PFSK-1 (cell line): ENCODE results near the gene MICALL2.

Experiments
- FOXP2 ChIP-seq: optimal IDR thresholded peaks from 2 replicates; pipeline ENCODE3; 2011; ENCODE audit warnings: borderline replicate concordance, control low read depth, inconsistent platforms; ENCODE audit not compliant: insufficient read depth; ENCODE audit errors: extremely low read length, extremely low read depth
- POLR2AphosphoS5 ChIP-seq: IDR thresholded peaks from 2 replicates; pipeline ENCODE4 v1.6.1; 2012; ENCODE audit warnings: low read depth, mild to moderate bottlenecking, control low read depth, low read length, moderate library complexity
- SIN3A ChIP-seq: IDR thresholded peaks from 2 replicates; pipeline ENCODE4 v1.6.1; 2012; ENCODE audit warnings: mild to moderate bottlenecking, low read length, moderate library complexity, borderline replicate concordance; ENCODE audit not compliant: insufficient read depth
- TAF1 ChIP-seq: IDR thresholded peaks from 2 replicates; pipeline ENCODE4 v1.6.1; 2012; ENCODE audit warnings: low read length, control low read depth, borderline replicate concordance; ENCODE audit not compliant: insufficient read depth
- TF ChIP-seq, protein P1 (sequence below), 2 experiments: IDR thresholded peaks; 2 replicates each; pipeline versions ENCODE4 v1.6.1 to v1.8.0; 2011 to 2012; ENCODE audit warnings: low read depth in 2 of 2, low read length in 2 of 2, control low read depth in 1 of 2, inconsistent platforms in 1 of 2, mild to moderate bottlenecking in 1 of 2, moderate library complexity in 1 of 2; ENCODE audit not compliant: insufficient read depth in 1 of 2

The MICALL2 gene

DNA sequence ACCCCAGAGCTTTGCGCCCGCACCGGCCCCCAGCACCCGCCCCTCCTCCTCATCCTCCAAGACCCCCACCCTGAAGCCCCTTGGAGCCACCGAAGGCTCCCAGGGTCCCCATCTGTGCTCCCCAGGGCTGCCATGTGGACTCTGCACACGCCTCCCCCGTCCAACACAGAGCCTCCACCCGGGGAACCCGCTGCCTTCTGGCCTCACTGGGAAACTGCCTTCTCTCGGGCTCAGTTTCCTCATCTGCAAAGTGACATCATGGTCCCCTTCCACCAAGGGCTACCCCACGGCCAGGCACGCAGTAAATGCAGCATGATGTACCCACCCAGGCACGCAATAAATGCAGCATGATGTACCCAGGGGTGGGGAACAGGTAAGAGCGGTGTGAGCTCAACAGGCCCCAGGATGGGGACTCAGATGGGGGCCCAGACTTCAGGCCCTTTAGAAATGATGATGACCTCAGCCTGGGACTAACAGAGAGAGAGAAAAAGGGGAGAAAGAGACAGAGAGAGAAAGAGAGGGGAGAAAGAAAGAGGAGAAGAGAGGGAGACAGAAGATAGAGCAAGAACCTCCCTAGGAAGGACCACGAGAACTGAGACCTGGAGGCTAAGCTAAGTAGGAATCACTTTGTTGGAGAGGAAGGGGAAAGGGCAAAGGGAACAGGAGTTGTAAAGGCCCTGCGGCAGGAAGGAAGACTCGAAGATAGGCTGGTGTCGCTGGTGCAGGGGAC is 2.5 kb upstream of the MICALL2 start:
- TF ChIP-seq SIN3A: no peak
- TF ChIP-seq, protein P1, sequence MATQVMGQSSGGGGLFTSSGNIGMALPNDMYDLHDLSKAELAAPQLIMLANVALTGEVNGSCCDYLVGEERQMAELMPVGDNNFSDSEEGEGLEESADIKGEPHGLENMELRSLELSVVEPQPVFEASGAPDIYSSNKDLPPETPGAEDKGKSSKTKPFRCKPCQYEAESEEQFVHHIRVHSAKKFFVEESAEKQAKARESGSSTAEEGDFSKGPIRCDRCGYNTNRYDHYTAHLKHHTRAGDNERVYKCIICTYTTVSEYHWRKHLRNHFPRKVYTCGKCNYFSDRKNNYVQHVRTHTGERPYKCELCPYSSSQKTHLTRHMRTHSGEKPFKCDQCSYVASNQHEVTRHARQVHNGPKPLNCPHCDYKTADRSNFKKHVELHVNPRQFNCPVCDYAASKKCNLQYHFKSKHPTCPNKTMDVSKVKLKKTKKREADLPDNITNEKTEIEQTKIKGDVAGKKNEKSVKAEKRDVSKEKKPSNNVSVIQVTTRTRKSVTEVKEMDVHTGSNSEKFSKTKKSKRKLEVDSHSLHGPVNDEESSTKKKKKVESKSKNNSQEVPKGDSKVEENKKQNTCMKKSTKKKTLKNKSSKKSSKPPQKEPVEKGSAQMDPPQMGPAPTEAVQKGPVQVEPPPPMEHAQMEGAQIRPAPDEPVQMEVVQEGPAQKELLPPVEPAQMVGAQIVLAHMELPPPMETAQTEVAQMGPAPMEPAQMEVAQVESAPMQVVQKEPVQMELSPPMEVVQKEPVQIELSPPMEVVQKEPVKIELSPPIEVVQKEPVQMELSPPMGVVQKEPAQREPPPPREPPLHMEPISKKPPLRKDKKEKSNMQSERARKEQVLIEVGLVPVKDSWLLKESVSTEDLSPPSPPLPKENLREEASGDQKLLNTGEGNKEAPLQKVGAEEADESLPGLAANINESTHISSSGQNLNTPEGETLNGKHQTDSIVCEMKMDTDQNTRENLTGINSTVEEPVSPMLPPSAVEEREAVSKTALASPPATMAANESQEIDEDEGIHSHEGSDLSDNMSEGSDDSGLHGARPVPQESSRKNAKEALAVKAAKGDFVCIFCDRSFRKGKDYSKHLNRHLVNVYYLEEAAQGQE (IDR thresholded peaks at IDR 0.05; ENCODE audit: insufficient read depth in 1 of 2, low read depth in 2 of 2, low read length in 2 of 2): no peak
- TF ChIP-seq TAF1: no peak
- no peak for TF ChIP-seq FOXP2
- no peak for TF ChIP-seq POLR2AphosphoS5

DNA sequence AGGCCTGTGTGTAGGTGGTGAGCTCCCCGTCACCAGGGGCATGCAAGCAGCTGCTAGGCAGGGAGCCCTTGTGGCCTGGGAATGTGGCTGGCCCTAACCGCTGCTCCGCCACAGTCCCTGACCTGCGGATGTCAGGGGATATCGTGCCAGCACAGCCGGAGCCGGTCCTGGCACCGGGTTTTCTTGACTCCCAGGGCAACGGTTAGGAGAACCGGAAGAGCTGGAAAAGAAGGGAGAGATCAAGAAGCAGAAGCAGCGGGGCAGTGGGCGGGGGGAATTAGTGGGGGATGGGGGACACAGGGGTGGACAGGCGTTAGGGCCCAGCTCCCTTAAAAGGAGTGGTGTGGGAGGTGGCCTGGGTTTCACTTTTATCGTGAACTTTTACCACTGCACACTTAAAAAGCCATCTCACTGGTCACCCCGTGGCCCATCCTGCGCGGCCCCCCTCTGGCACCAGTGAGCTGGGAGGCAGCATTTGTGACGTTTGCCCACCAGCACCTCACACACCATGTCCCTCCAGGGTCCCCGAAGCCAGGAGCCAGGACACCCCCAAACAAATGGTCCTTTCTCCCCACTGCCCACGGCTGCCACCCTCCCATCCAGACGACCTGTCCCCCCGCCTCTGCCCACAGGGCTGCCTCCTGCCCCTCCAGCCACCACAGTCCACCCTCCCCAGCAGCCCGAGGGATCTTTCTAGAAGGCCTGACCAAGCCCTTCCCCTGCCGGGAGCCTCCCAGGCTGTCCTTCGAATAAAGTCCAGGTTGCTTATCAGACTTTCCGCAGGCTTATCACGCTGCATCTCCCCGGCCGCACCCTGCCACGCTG is 1.8 kb upstream of the MICALL2 start:
- TF ChIP-seq FOXP2 (no peak), TAF1 (no peak), POLR2AphosphoS5 (no peak), SIN3A (no peak)
- TF ChIP-seq, protein P1 (IDR thresholded peaks at IDR 0.05; ENCODE audit: insufficient read depth in 1 of 2, low read depth in 2 of 2, low read length in 2 of 2): no peak

DNA sequence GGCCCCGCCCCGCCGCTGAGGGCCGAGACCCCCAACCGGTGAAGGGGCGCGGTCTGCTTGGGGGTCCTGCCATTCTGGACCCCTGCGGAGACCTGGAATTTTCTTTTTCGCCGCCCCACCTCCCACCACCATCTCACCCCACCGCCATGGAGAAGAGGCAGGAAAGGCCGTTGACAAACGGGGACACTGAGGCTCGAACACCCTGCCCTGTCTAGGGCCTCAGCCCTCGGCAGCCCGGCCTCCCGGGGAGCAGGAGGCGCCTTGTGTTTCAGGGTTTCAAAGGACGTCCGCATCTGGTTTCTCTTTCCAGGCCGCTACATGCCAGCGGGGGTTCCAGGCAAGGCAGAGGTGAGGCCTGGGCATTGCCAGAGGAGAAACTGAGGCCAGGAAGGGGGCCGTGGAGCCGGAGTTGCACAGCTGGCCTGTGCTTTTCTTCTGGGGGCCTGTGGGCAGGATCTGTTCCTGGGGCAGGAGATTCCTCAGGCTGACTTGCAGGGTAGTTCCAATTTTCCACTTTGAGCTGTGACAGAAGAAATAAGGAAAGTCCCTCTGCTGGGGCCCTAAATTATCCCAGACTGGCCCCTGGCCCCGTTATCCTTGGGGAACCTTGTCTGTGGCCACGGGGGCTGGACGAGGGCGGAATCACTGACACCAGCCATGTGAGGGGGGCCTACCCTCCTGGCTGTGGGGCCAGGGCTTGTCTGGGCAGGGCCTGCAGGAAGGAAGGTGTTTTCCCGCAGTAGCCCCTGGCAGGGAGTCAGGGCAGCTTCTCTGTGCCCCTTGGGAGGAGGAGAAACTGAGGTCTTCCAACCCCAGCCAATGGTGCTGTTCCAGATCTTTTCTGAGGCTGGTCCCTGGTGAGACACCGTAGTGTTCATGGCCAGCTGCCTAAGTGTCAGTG is 900 bp upstream of the MICALL2 start:
- TF ChIP-seq FOXP2 (no peak), TAF1 (no peak), POLR2AphosphoS5 (no peak), SIN3A (no peak)
- TF ChIP-seq, protein P1 (IDR thresholded peaks at IDR 0.05; ENCODE audit: insufficient read depth in 1 of 2, low read depth in 2 of 2, low read length in 2 of 2): no peak

DNA sequence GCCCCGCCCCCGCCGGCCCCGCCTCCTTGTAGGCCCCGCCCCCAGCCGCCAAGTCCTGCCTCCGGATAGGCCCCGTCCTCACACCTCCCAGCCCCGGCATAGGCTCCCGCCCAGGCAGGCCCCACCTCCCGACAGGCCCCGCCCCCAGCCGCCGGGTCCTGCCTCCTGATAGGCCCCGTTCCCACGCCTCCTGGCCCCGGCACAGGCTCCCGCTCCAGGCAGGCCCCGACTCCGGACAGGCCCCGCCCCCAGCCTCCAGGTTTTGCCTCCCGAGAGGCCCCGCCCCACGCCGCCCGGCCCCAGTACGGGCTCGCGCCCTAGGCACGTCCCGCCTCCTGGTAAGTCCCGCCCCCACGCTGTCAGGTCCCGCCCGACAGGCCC is 232 bp upstream of the MICALL2 start:
- TF ChIP-seq TAF1 (no peak), SIN3A (no peak), FOXP2 (no peak), POLR2AphosphoS5 (no peak)
- TF ChIP-seq, protein P1 (IDR thresholded peaks at IDR 0.05; ENCODE audit: insufficient read depth in 1 of 2, low read depth in 2 of 2, low read length in 2 of 2): no peak
